Loucy (cell line): ENCODE measurements around the gene MST1.

Experiments
- H2AFZ ChIP-seq: fragments of 200-600 bp; sonication (generic); 2 replicates; pipeline ENCODE4 v1.6.0; 2016; ENCODE audit warnings: antibody characterized with exemption, mild to moderate bottlenecking, low read length, moderate library complexity
- H3F3A ChIP-seq: fragments of 200-600 bp; 2 replicates; pipeline ENCODE4 v1.6.0; 2016; ENCODE audit warnings: antibody characterized with exemption, low read depth, mild to moderate bottlenecking
- H3K27me3 ChIP-seq: fragments of 200-600 bp; sonication (generic); 2 replicates; pipeline ENCODE4 v1.6.1; 2014; ENCODE audit warnings: low read length, mild to moderate bottlenecking; ENCODE audit not compliant: insufficient read depth, poor library complexity, severe bottlenecking
- H3K36me3 ChIP-seq: fragments of 200-600 bp; sonication (generic); 2 replicates; pipeline ENCODE4 v1.6.1; 2016; ENCODE audit warnings: low read length; ENCODE audit not compliant: insufficient read depth
- H3K4me1 ChIP-seq: fragments of 200-600 bp; sonication (generic); 2 replicates; pipeline ENCODE4 v1.5.1; 2014; ENCODE audit warnings: low read length, mild to moderate bottlenecking; ENCODE audit not compliant: insufficient read depth, poor library complexity, severe bottlenecking
- H3K4me2 ChIP-seq: fragments of 200-600 bp; sonication (generic); 2 replicates; pipeline ENCODE4 v1.6.0; 2014; ENCODE audit warnings: antibody characterized with exemption, low read length, low read depth, mild to moderate bottlenecking; ENCODE audit not compliant: poor library complexity, severe bottlenecking
- H3K4me3 ChIP-seq: fragments of 200-600 bp; sonication (generic); 2 replicates; pipeline ENCODE4 v1.5.1; 2014; ENCODE audit warnings: low read length, mild to moderate bottlenecking, mixed read lengths; ENCODE audit not compliant: poor library complexity, severe bottlenecking
- H3K79me2 ChIP-seq: fragments of 200-600 bp; sonication (generic); 2 replicates; pipeline ENCODE4 v1.6.1; 2014; ENCODE audit warnings: low read length; ENCODE audit not compliant: insufficient read depth
- H3K9ac ChIP-seq: fragments of 200-600 bp; sonication (generic); 2 replicates; pipeline ENCODE4 v1.6.0; 2014; ENCODE audit warnings: mild to moderate bottlenecking, low read depth, low read length, moderate library complexity; ENCODE audit not compliant: poor library complexity, severe bottlenecking
- H3K9me2 ChIP-seq: fragments of 200-600 bp; sonication (generic); replicated peaks from 2 replicates; pipeline ENCODE4 v1.6.1; 2016; ENCODE audit warnings: low read depth, low read length, mixed read lengths
- H3K9me3 ChIP-seq: fragments of 200-600 bp; sonication (generic); 2 replicates; pipeline ENCODE4 v1.6.1; 2014; ENCODE audit warnings: mild to moderate bottlenecking, antibody characterized with exemption, low read length, low read depth; ENCODE audit not compliant: insufficient read depth
- H4K20me1 ChIP-seq: fragments of 200-600 bp; sonication (generic); 2 replicates; pipeline ENCODE4 v1.6.0; 2014; ENCODE audit warnings: antibody characterized with exemption, low read length, mild to moderate bottlenecking; ENCODE audit not compliant: insufficient read depth, poor library complexity, severe bottlenecking
- EZH2phosphoT487 ChIP-seq: fragments of 200-600 bp; IDR thresholded peaks from 2 replicates; pipeline ENCODE4 v1.6.1; 2018; ENCODE audit warnings: antibody characterized with exemption, mild to moderate bottlenecking, moderate library complexity, borderline replicate concordance
- TF ChIP-seq, protein P1 (sequence below): fragments of 200-600 bp; sonication (generic); conservative IDR thresholded peaks from 2 replicates; pipeline ENCODE4 v1.5.1; 2014; ENCODE audit warnings: mild to moderate bottlenecking, antibody characterized with exemption, low read length

The MST1 gene

DNA sequence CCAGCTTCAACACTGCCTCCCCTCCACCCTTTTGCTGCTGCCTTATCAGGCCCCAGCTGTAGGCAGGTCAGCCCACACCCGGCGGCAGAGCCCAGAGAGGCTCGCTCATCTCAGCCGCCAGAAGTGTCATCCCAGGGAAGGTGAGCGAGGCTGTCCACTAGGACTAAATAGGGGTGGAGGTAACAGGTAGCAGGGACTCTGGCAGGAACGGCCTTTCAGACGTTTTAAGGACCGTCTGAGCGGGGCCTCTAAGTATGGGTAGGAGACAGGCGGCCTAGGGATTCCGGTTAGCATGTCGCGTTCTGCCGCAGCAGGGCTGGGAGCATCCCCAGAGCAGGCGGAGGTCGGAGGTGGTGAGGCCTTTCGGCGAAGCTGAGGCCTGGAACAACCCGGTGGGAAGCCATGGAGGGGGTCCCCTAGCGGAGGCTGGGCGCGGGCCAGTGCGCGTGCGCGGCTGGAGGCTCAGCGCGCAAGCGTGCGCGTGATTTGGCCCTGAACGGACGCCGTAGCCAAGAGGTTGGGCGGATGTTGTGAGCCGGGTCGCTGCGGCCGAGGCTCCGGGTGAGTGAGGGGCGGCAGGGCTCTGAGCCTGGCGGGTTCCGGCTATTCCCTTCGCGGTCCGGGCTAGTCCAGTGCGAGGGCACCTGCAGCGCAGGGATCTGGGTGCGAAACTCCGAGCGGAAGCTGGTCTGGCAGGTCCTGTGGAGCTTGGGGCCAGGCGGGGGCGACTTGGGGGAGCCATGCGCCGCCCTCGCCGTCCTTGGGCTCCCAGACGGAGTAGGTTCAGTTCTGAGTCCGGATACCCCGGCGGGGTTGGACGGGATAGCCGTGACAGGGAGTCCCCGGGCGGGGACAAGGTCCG is at the start of gene MST1, which contains the start of gene RNF123:
TSS of gene MST1 (minus strand) at position 429 of the 862 bp plus-strand sequence. CDS start 783 bp downstream, outside the sequence.
TSS of gene RNF123 (plus strand) at position 512 of the 862 bp plus-strand sequence. CDS start 1,609 bp downstream, outside the sequence.
- Histone ChIP-seq H4K20me1 (peaks cover 6% of the 10 kb centered on the region), H3K9ac (peak within 1 kb of the TSS; percentile 94), H3K27me3 (no peaks in the 10 kb centered on the region), H3F3A (no peaks in the 10 kb centered on the region), H3K36me3 (no peaks in the 10 kb centered on the region), H3K4me2 (peak within 1 kb of the TSS; percentile 97), H3K9me2 (no peaks in the 10 kb centered on the region), H3K9me3 (no peaks in the 10 kb centered on the region), H3K79me2 (peaks cover 21% of the 10 kb centered on the region), H2AFZ (peak within 1 kb of the TSS; percentile 96), H3K4me1 (peaks cover 6% of the 10 kb centered on the region), H3K4me3 (peak within 1 kb of the TSS; percentile 96)
- TF ChIP-seq, protein P1, sequence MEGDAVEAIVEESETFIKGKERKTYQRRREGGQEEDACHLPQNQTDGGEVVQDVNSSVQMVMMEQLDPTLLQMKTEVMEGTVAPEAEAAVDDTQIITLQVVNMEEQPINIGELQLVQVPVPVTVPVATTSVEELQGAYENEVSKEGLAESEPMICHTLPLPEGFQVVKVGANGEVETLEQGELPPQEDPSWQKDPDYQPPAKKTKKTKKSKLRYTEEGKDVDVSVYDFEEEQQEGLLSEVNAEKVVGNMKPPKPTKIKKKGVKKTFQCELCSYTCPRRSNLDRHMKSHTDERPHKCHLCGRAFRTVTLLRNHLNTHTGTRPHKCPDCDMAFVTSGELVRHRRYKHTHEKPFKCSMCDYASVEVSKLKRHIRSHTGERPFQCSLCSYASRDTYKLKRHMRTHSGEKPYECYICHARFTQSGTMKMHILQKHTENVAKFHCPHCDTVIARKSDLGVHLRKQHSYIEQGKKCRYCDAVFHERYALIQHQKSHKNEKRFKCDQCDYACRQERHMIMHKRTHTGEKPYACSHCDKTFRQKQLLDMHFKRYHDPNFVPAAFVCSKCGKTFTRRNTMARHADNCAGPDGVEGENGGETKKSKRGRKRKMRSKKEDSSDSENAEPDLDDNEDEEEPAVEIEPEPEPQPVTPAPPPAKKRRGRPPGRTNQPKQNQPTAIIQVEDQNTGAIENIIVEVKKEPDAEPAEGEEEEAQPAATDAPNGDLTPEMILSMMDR = peak; percentile 34; the same call in 1 of the 2 replicates
- TF ChIP-seq EZH2phosphoT487 = no peak

DNA sequence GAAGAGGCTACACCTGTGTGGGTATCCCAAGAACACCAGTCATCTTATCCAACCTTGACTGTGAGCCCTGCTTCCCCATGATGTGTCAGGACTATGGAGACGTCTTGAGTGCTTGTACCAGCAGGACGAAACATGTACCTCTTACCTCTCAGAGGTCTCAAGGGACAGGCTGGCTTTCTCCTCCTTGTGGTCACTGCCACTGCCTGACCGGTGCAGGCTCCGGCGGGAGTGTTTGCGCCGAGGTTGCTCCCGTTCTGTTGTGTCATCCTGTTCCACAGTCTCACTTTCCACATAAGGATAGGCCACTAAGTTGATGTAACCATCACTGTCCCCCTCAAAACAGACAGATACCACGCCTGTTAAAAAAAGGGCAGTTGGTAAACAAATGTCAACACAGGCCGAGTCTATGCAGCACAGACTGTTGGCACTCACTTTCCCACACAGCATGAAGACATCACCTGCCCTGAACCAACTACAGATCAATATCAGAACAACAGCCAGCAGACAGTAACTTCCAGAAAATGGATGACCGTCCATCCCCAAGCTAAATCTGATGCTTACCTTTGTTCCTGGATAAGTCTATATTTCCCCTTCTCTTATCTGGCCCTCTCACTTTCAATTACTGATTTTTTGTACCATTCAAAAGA is 48.9 kb upstream of the MST1 start:
- Histone ChIP-seq H4K20me1 (no peaks in the 10 kb centered on the region), H3K79me2 (no peaks in the 10 kb centered on the region), H3K9me3 (no peaks in the 10 kb centered on the region), H3K27me3 (no peaks in the 10 kb centered on the region), H3K4me2 (no peak overlapping the region), H2AFZ (no peak overlapping the region), H3K4me3 (no peak overlapping the region), H3K9me2 (no peaks in the 10 kb centered on the region), H3K36me3 (peaks cover 47% of the 10 kb centered on the region; the same call in 1 of the 2 replicates), H3K4me1 (no peaks in the 10 kb centered on the region), H3F3A (no peaks in the 10 kb centered on the region), H3K9ac (no peak overlapping the region)
- TF ChIP-seq, protein P1 = no peak
- TF ChIP-seq EZH2phosphoT487 = no peak

DNA sequence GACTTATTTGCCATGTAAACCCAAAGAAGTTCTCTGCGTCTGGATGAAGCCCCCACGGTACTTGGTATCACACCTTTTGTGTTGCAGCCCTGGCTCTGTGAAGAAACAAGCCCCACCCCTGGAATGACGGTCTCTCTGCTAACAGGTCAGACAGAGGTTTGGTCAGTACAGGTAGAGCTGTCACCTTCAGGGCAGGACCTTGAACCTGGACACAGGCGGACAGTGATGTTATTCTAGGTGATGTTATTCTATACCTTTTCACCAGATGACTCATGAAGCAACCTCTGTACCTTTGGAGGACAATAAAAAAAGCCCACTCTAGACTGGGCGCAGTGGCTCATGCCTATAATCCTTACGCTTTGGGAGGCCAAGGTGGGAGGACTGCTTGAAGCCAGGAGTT is 45.5 kb upstream of the MST1 start:
- no peaks in the 10 kb centered on the region for H4K20me1 ChIP-seq
- H3K4me2 ChIP-seq = no peak overlapping the region
- no peaks in the 10 kb centered on the region for H3F3A ChIP-seq
- H3K4me1 ChIP-seq = no peaks in the 10 kb centered on the region
- H3K9me3 ChIP-seq = no peaks in the 10 kb centered on the region
- TF ChIP-seq, protein P1 = no peak
- TF ChIP-seq EZH2phosphoT487 = no peak
- H3K79me2 ChIP-seq = no peaks in the 10 kb centered on the region
- H3K27me3 ChIP-seq = no peaks in the 10 kb centered on the region
- H3K9me2 ChIP-seq = no peaks in the 10 kb centered on the region
- peaks cover 73% of the 10 kb centered on the region; the same call in 1 of the 2 replicates for H3K36me3 ChIP-seq
- no peak overlapping the region for H3K4me3 ChIP-seq
- no peak overlapping the region for H3K9ac ChIP-seq
- H2AFZ ChIP-seq = no peak overlapping the region
